ENCODE results near the gene CNPY1. TPM values are rescaled to one million over a fixed set of nuclear protein-coding genes. Genes with fewer than 3 reads are reported as not detected.

Gene CNPY1
- total RNA-seq, 1 experiment from 2014 or later = not detected

GRCh38 chr7:155578016-155578415 lies 31.7 kb upstream of the CNPY1 start:
- BruUV-seq (replicated peaks) = no TSS peak
- H3K36me3 ChIP-seq (ENCODE audit: low read depth) = no peaks in the 10 kb centered on the region
- CTCF ChIA-PET = no interaction called here
- no peaks in the 10 kb centered on the region for H3K9me3 ChIP-seq (ENCODE audit: insufficient read depth, low read depth)
- peaks cover 90% of the 10 kb centered on the region for H3K27me3 ChIP-seq (ENCODE audit: insufficient read depth, low read depth)
- H3K4me2 ChIP-seq = no peak overlapping the region
- H3K9me2 ChIP-seq (ENCODE audit: insufficient read depth) = no peaks in the 10 kb centered on the region
- intact Hi-C loops (cut with micrococcal nuclease; ENCODE audit: unreplicated experiment) = no loop called here
- H3F3A ChIP-seq (ENCODE audit: insufficient read depth, low read depth) = no peaks in the 10 kb centered on the region
- no peaks in the 10 kb centered on the region for H3K79me2 ChIP-seq (ENCODE audit: low read depth)
- no peak overlapping the region for H3K4me3 ChIP-seq
- POLR2A ChIA-PET (ENCODE audit: unreplicated experiment) = no interaction called here
- DNase-seq = no peak
- TF ChIP-seq EZH2 (IDR thresholded peaks at IDR 0.05; ENCODE audit: low read depth) (no peak), CTCF (conservative IDR thresholded peaks at IDR 0.05) (no peak)
- H3K27ac ChIP-seq = no peak overlapping the region
- H4K20me1 ChIP-seq (ENCODE audit: insufficient read depth) = no peaks in the 10 kb centered on the region
- H2AFZ ChIP-seq = no peak overlapping the region
- no peaks in the 10 kb centered on the region for H3K4me1 ChIP-seq (replicated peaks; ENCODE audit: insufficient read depth)

- CTCF ChIA-PET = no interaction called here
- Histone ChIP-seq H3K27me3 (ENCODE audit: insufficient read depth, low read depth) (peaks cover 90% of the 10 kb centered on the region), H4K20me1 (ENCODE audit: insufficient read depth) (no peaks in the 10 kb centered on the region), H3K9me2 (ENCODE audit: insufficient read depth) (no peaks in the 10 kb centered on the region), H3K9me3 (ENCODE audit: insufficient read depth, low read depth) (no peaks in the 10 kb centered on the region), H3F3A (ENCODE audit: insufficient read depth, low read depth) (no peaks in the 10 kb centered on the region), H3K79me2 (ENCODE audit: low read depth) (no peaks in the 10 kb centered on the region), H3K36me3 (ENCODE audit: low read depth) (no peaks in the 10 kb centered on the region), H3K27ac (no peak overlapping the region), H3K4me3 (no peak overlapping the region), H2AFZ (no peak overlapping the region), H3K4me1 (replicated peaks; ENCODE audit: insufficient read depth) (no peaks in the 10 kb centered on the region), H3K4me2 (no peak overlapping the region)
- no peak for DNase-seq
- no TSS peak for BruUV-seq (replicated peaks)
- TF ChIP-seq EZH2 (IDR thresholded peaks at IDR 0.05; ENCODE audit: low read depth) (no peak), CTCF (conservative IDR thresholded peaks at IDR 0.05) (no peak)
- POLR2A ChIA-PET (ENCODE audit: unreplicated experiment) = no interaction called here
- intact Hi-C loops (cut with micrococcal nuclease; ENCODE audit: unreplicated experiment) = no loop called here
Measured at GRCh38 chr7:155577509-155577905, 31.1 kb upstream of the CNPY1 start.

- no TSS peak for BruUV-seq (replicated peaks)
- Histone ChIP-seq H2AFZ (0 out of 2 replicates have a peak overlapping the region, but pooled peaks have one; percentile 49), H3K27me3 (ENCODE audit: insufficient read depth, low read depth) (peaks cover 90% of the 10 kb centered on the region), H3K4me3 (peak overlapping the region; percentile 32; the same call in 1 of the 2 replicates), H3K79me2 (ENCODE audit: low read depth) (no peaks in the 10 kb centered on the region), H3K4me1 (replicated peaks; ENCODE audit: insufficient read depth) (no peaks in the 10 kb centered on the region), H3K4me2 (peak overlapping the region; percentile 69), H3K36me3 (ENCODE audit: low read depth) (no peaks in the 10 kb centered on the region), H3F3A (ENCODE audit: insufficient read depth, low read depth) (no peaks in the 10 kb centered on the region), H3K9me2 (ENCODE audit: insufficient read depth) (no peaks in the 10 kb centered on the region), H3K27ac (no peak overlapping the region), H3K9me3 (ENCODE audit: insufficient read depth, low read depth) (no peaks in the 10 kb centered on the region), H4K20me1 (ENCODE audit: insufficient read depth) (no peaks in the 10 kb centered on the region)
- DNase-seq = peak; percentile 51 to 59
- no peak for TF ChIP-seq CTCF (conservative IDR thresholded peaks at IDR 0.05)
- no peak for TF ChIP-seq EZH2 (IDR thresholded peaks at IDR 0.05; ENCODE audit: low read depth)
- intact Hi-C loops (cut with micrococcal nuclease; ENCODE audit: unreplicated experiment) = no loop called here
- ChIA-PET POLR2A (ENCODE audit: unreplicated experiment) (no interaction called here), CTCF (interaction anchor here (0.7 kb wide), 1 partner anchor 679 kb away, joined by 3 read pairs; no protein-coding TSS in a partner anchor)
Measured at GRCh38 chr7:155576900-155577508, 30.6 kb upstream of the CNPY1 start.
